ENCODE data around the gene ABCB10. TPM values are rescaled to one million over a fixed set of nuclear protein-coding genes. Genes with fewer than 3 reads are reported as not detected.

Gene ABCB10
- 10 to 100 TPM; 13.6 to 21.9 (median 16.3) TPM for total RNA-seq
- 1 to 10 TPM; 6.9 to 7.7 (median 7.3) TPM for polyA plus RNA-seq
- long read RNA-seq, donor 1, transcript ABCB10-201 (13 exons, 3,857 nt) = major isoform, 9 of 26 reads
- long read RNA-seq, donor 1, partial matches to known transcripts = 16 of 26 reads
- long read RNA-seq, donor 1, other reads (novel, unspliced or antisense) = 0 of 26 reads
- long read RNA-seq, donor 2, transcript ABCB10-201 (13 exons, 3,857 nt) = major isoform, 19 of 35 reads
- long read RNA-seq, donor 2, partial matches to known transcripts = 16 of 35 reads
- long read RNA-seq, donor 2, other reads (novel, unspliced or antisense) = 0 of 35 reads

- intact Hi-C loops (cut with DNase I; ENCODE audit: low total_unique reads) = loop anchor here (5.0 kb wide), 1 partner anchor 69 kb away; the partner anchor contains the start of genes TAF5L and URB2
- TF ChIP-seq POLR2A (IDR thresholded peaks at IDR 0.05) (peak; percentile 7 to 61 (median 10)), POLR2AphosphoS5 (IDR thresholded peaks at IDR 0.05) (peak; percentile 85 to 92 (median 90))
- TF ChIP-seq, protein P1, sequence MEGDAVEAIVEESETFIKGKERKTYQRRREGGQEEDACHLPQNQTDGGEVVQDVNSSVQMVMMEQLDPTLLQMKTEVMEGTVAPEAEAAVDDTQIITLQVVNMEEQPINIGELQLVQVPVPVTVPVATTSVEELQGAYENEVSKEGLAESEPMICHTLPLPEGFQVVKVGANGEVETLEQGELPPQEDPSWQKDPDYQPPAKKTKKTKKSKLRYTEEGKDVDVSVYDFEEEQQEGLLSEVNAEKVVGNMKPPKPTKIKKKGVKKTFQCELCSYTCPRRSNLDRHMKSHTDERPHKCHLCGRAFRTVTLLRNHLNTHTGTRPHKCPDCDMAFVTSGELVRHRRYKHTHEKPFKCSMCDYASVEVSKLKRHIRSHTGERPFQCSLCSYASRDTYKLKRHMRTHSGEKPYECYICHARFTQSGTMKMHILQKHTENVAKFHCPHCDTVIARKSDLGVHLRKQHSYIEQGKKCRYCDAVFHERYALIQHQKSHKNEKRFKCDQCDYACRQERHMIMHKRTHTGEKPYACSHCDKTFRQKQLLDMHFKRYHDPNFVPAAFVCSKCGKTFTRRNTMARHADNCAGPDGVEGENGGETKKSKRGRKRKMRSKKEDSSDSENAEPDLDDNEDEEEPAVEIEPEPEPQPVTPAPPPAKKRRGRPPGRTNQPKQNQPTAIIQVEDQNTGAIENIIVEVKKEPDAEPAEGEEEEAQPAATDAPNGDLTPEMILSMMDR (IDR thresholded peaks at IDR 0.05 in 8 of 11, conservative IDR thresholded peaks at IDR 0.05 in 3 of 11) = peak; percentile 65 to 95 (median 87)
These were observed at the start of gene ABCB10 for GRCh38 chr1:229558460-229559335. Gene ABCB10, minus strand, starts transcription at chr1:229558707. Its CDS starts 55 bp downstream, at chr1:229558652.

DNA sequence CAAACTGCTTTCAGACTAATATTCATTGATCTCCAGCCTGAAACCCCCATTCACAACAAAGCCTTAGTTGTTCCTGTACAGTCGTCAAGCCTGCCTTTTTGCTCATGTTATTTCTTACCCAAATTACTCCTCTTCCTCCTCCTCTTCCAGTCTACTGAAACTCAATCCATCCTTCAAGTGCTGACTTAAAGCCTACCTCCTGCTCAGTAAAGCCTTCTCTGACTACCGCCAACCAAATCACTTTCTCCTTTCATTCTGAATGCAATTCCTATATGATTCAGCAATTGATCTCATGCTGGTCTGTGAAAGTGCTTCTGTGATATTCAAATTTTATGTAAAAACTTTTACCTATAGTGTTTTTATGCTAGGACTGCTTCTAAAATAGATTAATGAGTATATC lies 48.9 kb upstream of the ABCB10 start:
- Histone ChIP-seq H3K36me3 (peaks cover 5 to 100% (median 68%) of the 10 kb centered on the region in 6 donors), H3K27ac (no peak overlapping the region), H3K27me3 (replicated peaks in 1 of 7) (no peaks in the 10 kb centered on the region), H3K4me3 (no peak overlapping the region), H3K9me3 (no peaks in the 10 kb centered on the region), H3K4me1 (no peaks in the 10 kb centered on the region)
- 80 to 86% (median 84%) methylated on average over 2 of the region's 2 CpGs for WGBS, 5 donors
- TF ChIP-seq, protein P1 (IDR thresholded peaks at IDR 0.05 in 8 of 11, conservative IDR thresholded peaks at IDR 0.05 in 3 of 11) = no peak
- TF ChIP-seq POLR2A (IDR thresholded peaks at IDR 0.05) = no peak
- no peak for TF ChIP-seq POLR2AphosphoS5 (IDR thresholded peaks at IDR 0.05)
- no peak for DNase-seq
- intact Hi-C loops (cut with DNase I; ENCODE audit: low total_unique reads) = no loop called here

More at GRCh38 chr1:229558460-229559335, at the start of gene ABCB10:
- Histone ChIP-seq H3K4me1 (peaks cover 9 to 55% (median 44%) of the 10 kb centered on the region in 6 donors), H3K9me3 (no peaks in the 10 kb centered on the region), H3K36me3 (no peaks in the 10 kb centered on the region), H3K4me3 (peak within 1 kb of the TSS; percentile 60 to 99 (median 94)), H3K27me3 (replicated peaks in 1 of 7) (no peaks in the 10 kb centered on the region), H3K27ac (peak within 1 kb of the TSS; percentile 80 to 94 (median 90))
- 0 to 1% (median 0%) methylated on average over 21 to 109 of the region's 109 CpGs for WGBS, 5 donors
- peak; percentile 98 for DNase-seq

DNA sequence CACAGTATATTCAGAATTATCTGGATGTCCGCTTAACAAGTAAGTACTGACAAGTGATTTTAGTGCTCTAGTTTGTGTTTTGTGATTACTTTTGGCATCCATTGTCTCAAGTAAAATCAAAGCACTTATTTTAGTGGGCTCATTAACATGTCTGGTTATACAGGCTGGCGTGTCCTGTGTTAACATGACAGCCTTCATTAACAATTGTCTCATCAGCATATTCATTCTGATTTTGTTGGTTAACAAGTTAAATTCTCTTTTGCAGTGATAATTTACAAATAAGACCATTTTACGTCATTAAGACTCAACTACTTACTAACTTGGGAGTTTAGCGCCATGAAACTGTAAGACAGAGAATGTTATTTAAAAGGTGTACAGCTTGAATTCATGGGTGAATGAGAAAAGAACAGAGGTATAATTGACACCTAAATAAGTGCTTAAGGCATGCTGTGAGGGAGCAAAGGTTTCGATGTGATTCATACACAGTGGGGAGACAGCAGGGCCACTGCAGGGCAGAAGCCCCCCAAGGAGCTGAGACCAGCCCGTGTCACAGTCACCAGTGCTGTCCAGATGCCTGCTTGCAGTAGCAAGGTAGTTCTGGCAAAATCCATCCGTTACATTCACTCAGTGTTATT lies 45.0 kb upstream of the ABCB10 start:
- Histone ChIP-seq H3K4me3 (no peak overlapping the region), H3K27me3 (replicated peaks in 1 of 7) (no peaks in the 10 kb centered on the region), H3K36me3 (peaks cover 0 to 99% (median 48%) of the 10 kb centered on the region in 6 donors), H3K4me1 (no peaks in the 10 kb centered on the region), H3K27ac (no peak overlapping the region), H3K9me3 (no peaks in the 10 kb centered on the region)
- 81 to 91% (median 89%) methylated on average over 7 of the region's 7 CpGs for WGBS, 5 donors
- intact Hi-C loops (cut with DNase I; ENCODE audit: low total_unique reads) = no loop called here
- TF ChIP-seq, protein P1 (IDR thresholded peaks at IDR 0.05 in 8 of 11, conservative IDR thresholded peaks at IDR 0.05 in 3 of 11) = no peak
- TF ChIP-seq POLR2A (IDR thresholded peaks at IDR 0.05) = no peak
- no peak for DNase-seq
